ENCODE measurements around the gene ATRX. TPM values are rescaled to one million over a fixed set of nuclear protein-coding genes. Genes with fewer than 3 reads are reported as not detected.
"Not testable (repeated sequence)": the region's sequence is repeated elsewhere in the genome, so short reads cannot be mapped to it uniquely, and the experiment has no call there.

The ATRX gene
- total RNA-seq, 1 donor from 2014 or later, result 170 TPM

GRCh38 chrX:77731821-77732419 is 54.1 kb downstream of the ATRX start:
- Mint-ChIP-seq H3K27ac (no peak overlapping the region), H3K9me3 (peaks cover 48% of the 10 kb centered on the region), H3K4me1 (no peaks in the 10 kb centered on the region), H3K27me3 (ENCODE audit: low read depth) (no peaks in the 10 kb centered on the region), H3K4me3 (no peak overlapping the region), H3K36me3 (peaks cover 12% of the 10 kb centered on the region)
- DNase-seq (ENCODE audit: low spot score in 2 of 2, unreplicated experiment in 2 of 2), result no peak
- no peak for TF ChIP-seq CTCF (IDR thresholded peaks at IDR 0.05; ENCODE audit: unreplicated experiment)

- H3K27ac Mint-ChIP-seq; DNase-seq (ENCODE audit: low spot score in 2 of 2, unreplicated experiment in 2 of 2); H3K27me3 Mint-ChIP-seq (ENCODE audit: low read depth); H3K4me3 Mint-ChIP-seq; H3K4me1 Mint-ChIP-seq: not testable (repeated sequence)
- peaks cover 42% of the 10 kb centered on the region for H3K9me3 Mint-ChIP-seq
- H3K36me3 Mint-ChIP-seq, result peaks cover 23% of the 10 kb centered on the region
Measured at GRCh38 chrX:77726095-77726494, 59.9 kb downstream of the ATRX start.

- no peak overlapping the region for H3K4me3 Mint-ChIP-seq
- no peak for DNase-seq (ENCODE audit: low spot score in 2 of 2, unreplicated experiment in 2 of 2)
- no peaks in the 10 kb centered on the region for H3K27me3 Mint-ChIP-seq (ENCODE audit: low read depth)
- no peak overlapping the region for H3K27ac Mint-ChIP-seq
- TF ChIP-seq CTCF (IDR thresholded peaks at IDR 0.05; ENCODE audit: unreplicated experiment), result no peak
- peaks cover 32% of the 10 kb centered on the region for H3K36me3 Mint-ChIP-seq
- peaks cover 53% of the 10 kb centered on the region for H3K9me3 Mint-ChIP-seq
- H3K4me1 Mint-ChIP-seq, result no peaks in the 10 kb centered on the region
Measured at GRCh38 chrX:77723681-77724080, 62.3 kb downstream of the ATRX start.

- Mint-ChIP-seq H3K27ac (no peak overlapping the region), H3K36me3 (peaks cover 28% of the 10 kb centered on the region), H3K27me3 (ENCODE audit: low read depth) (no peaks in the 10 kb centered on the region), H3K9me3 (peaks cover 60% of the 10 kb centered on the region), H3K4me1 (no peaks in the 10 kb centered on the region), H3K4me3 (no peak overlapping the region)
- DNase-seq (ENCODE audit: low spot score in 2 of 2, unreplicated experiment in 2 of 2), result no peak
- TF ChIP-seq CTCF (IDR thresholded peaks at IDR 0.05; ENCODE audit: unreplicated experiment), result no peak
Measured at GRCh38 chrX:77719388-77719787, 66.6 kb downstream of the ATRX start.

GRCh38 chrX:77704881-77705280 is 81.1 kb downstream of the ATRX start:
- no peaks in the 10 kb centered on the region for H3K27me3 Mint-ChIP-seq (ENCODE audit: low read depth)
- H3K27ac Mint-ChIP-seq, result no peak overlapping the region
- no peak for TF ChIP-seq CTCF (IDR thresholded peaks at IDR 0.05; ENCODE audit: unreplicated experiment)
- peaks cover 17% of the 10 kb centered on the region for H3K36me3 Mint-ChIP-seq
- no peak for DNase-seq (ENCODE audit: low spot score in 2 of 2, unreplicated experiment in 2 of 2)
- H3K4me1 Mint-ChIP-seq, result no peaks in the 10 kb centered on the region
- H3K9me3 Mint-ChIP-seq, result peaks cover 19% of the 10 kb centered on the region
- H3K4me3 Mint-ChIP-seq, result no peak overlapping the region

GRCh38 chrX:77698242-77698641 is 87.8 kb downstream of the ATRX start:
- H3K4me3 Mint-ChIP-seq, result no peak overlapping the region
- no peak for TF ChIP-seq CTCF (IDR thresholded peaks at IDR 0.05; ENCODE audit: unreplicated experiment)
- H3K36me3 Mint-ChIP-seq, result peaks cover 16% of the 10 kb centered on the region
- no peak for DNase-seq (ENCODE audit: low spot score in 2 of 2, unreplicated experiment in 2 of 2)
- no peak overlapping the region for H3K27ac Mint-ChIP-seq
- H3K27me3 Mint-ChIP-seq (ENCODE audit: low read depth), result no peaks in the 10 kb centered on the region
- no peaks in the 10 kb centered on the region for H3K4me1 Mint-ChIP-seq
- H3K9me3 Mint-ChIP-seq, result peaks cover 23% of the 10 kb centered on the region
